Transverse colon (tissue), 4 donors: ENCODE measurements around the gene TMEM255B. TPM values are rescaled to one million over a fixed set of nuclear protein-coding genes. Genes with fewer than 3 reads are reported as not detected.
"Not testable (repeated sequence)": the region's sequence is repeated elsewhere in the genome, so short reads cannot be mapped to it uniquely, and the experiment has no call there.

Experiments used
- DNase-seq: peaks from one replicate; pipeline ENCODE4 v3.0.0-alpha.2; 2019
- H3K27ac ChIP-seq, 4 donors: fragments of 200-600 bp; sonication (generic); 2 replicates each; pipeline ENCODE4 v1.5.1; 2016 to 2018; ENCODE audit warnings: inconsistent platforms in 4 of 4
- H3K27me3 ChIP-seq: fragments of 200-600 bp; sonication (generic); 2 replicates; pipeline ENCODE4 v1.5.1; 2017; ENCODE audit warnings: inconsistent platforms
- H3K36me3 ChIP-seq, 4 donors: fragments of 200-600 bp; sonication (generic); 2 replicates each; pipeline ENCODE4 v1.5.1; 2017 to 2019; ENCODE audit warnings: inconsistent platforms in 4 of 4
- H3K4me1 ChIP-seq, 4 donors: fragments of 200-600 bp; sonication (generic); 2 replicates each; pipeline ENCODE4 v1.5.1; 2017 to 2020; ENCODE audit warnings: inconsistent platforms in 4 of 4
- H3K4me3 ChIP-seq, 4 donors: fragments of 200-600 bp; sonication (generic); 1 replicate in 1 of 4; 2 replicates in 3 of 4; pipeline versions ENCODE4 v1.5.1 to v1.6.1; 2017 to 2019; ENCODE audit warnings: inconsistent platforms in 4 of 4
- H3K9me3 ChIP-seq, 2 donors: fragments of 200-600 bp; sonication (generic); 2 replicates each; pipeline ENCODE4 v1.5.1; 2017 to 2019; ENCODE audit warnings: inconsistent platforms in 2 of 2
- EP300 ChIP-seq: sonication (generic); formaldehyde crosslinking; IDR thresholded peaks from one replicate; pipeline ENCODE4 v1.6.1; 2017; ENCODE audit warnings: antibody characterized with exemption, low read depth
- POLR2A ChIP-seq: fragments of 450-650 bp; IDR thresholded peaks from one replicate; pipeline ENCODE4 v1.6.1; 2016; ENCODE audit warnings: antibody characterized with exemption, mild to moderate bottlenecking, moderate library complexity
- POLR2AphosphoS5 ChIP-seq, 3 donors: sonication (generic); formaldehyde crosslinking; IDR thresholded peaks; one replicate each; pipeline ENCODE4 v1.6.1; 2016; ENCODE audit warnings: antibody characterized with exemption in 3 of 3
- WGBS, 2 donors: methylation state at CpG; one replicate each; pipeline ENCODE4 v1.1.5; 2018; ENCODE audit warnings: low coverage in 1 of 2; 5-methylcytosine and 5-hydroxymethylcytosine counted together
- in situ Hi-C, 4 donors: fragments of 200-750 bp; cut with MboI; loops; one replicate each; pipeline versions ENCODE4 v1.15.0 to v1.15.1; 2017; ENCODE audit warnings: low sequenced_read_pairs in 3 of 4, low pct_ligation_motif_present in 1 of 4, low pct_unique_long_range_greater_than_20kb in 1 of 4
- intact Hi-C: fragments of 100-400 bp; cut with DNase I; formaldehyde crosslinking; loops from one replicate; pipeline ENCODE4 v1.15.1; 2023; ENCODE audit warnings: low total_unique reads
- total RNA-seq, 4 donors: library from RNA; depleted of rRNA; stranded (reverse); fragments of >200 nt; gene quantifications; one replicate each; pipeline ENCODE4 v1.1.0, GENCODE V29; 2016
- TF ChIP-seq, protein P1 (sequence below), 5 experiments: fragments of 200-600 bp in 3 of 5; fragments of 450-650 bp in 2 of 5; sonication (generic) in 3 of 5; IDR thresholded peaks; 1 replicate in 2 of 5; 2 replicates in 3 of 5; pipeline ENCODE4 v1.5.1; 2016 to 2017; ENCODE audit warnings: antibody characterized with exemption in 5 of 5, inconsistent platforms in 3 of 5, mild to moderate bottlenecking in 2 of 5, moderate library complexity in 1 of 5

TMEM255B gene
- total RNA-seq, 4 donors from 2014 or later, result 0.79 to 27.7 (median 9.4) TPM

DNA sequence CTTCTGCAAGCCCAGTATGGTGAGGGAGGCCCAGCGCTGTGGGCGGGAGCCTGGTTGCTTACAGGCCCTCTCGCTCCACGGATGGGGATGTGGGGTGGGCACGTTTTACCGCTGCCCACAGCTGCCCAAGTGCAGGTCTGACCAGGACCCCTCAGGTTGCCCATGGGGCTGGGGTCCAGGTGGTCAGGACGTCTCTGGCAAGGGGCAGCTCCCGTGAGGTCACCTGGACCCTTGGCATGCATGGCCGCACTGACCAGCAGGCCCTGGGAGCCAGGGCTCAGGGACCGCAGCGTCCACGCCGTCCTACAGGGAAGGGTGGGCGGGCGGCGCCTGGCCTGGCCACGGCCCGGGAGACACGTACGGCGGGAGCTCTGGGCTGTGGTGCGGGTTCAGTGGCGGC, 72.0 kb downstream of the TMEM255B start:
- in situ Hi-C loops, result no loop called here
- Histone ChIP-seq H3K27ac (no peak overlapping the region), H3K4me3 (no peak overlapping the region), H3K4me1 (no peaks in the 10 kb centered on the region), H3K36me3 (peaks cover 0 to 13% (median 4%) of the 10 kb centered on the region in 4 donors), H3K27me3 (no peaks in the 10 kb centered on the region), H3K9me3 (no peaks in the 10 kb centered on the region)
- intact Hi-C loops, result no loop called here
- 90 to 96% methylated on average over 4 to 18 of the region's 23 CpGs for WGBS, 2 donors
- no peak for DNase-seq
- TF ChIP-seq, protein P1, sequence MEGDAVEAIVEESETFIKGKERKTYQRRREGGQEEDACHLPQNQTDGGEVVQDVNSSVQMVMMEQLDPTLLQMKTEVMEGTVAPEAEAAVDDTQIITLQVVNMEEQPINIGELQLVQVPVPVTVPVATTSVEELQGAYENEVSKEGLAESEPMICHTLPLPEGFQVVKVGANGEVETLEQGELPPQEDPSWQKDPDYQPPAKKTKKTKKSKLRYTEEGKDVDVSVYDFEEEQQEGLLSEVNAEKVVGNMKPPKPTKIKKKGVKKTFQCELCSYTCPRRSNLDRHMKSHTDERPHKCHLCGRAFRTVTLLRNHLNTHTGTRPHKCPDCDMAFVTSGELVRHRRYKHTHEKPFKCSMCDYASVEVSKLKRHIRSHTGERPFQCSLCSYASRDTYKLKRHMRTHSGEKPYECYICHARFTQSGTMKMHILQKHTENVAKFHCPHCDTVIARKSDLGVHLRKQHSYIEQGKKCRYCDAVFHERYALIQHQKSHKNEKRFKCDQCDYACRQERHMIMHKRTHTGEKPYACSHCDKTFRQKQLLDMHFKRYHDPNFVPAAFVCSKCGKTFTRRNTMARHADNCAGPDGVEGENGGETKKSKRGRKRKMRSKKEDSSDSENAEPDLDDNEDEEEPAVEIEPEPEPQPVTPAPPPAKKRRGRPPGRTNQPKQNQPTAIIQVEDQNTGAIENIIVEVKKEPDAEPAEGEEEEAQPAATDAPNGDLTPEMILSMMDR (IDR thresholded peaks at IDR 0.05), result no peak
- TF ChIP-seq POLR2AphosphoS5 (IDR thresholded peaks at IDR 0.05), result no peak
- no peak for TF ChIP-seq POLR2A
- TF ChIP-seq EP300, result no peak

DNA sequence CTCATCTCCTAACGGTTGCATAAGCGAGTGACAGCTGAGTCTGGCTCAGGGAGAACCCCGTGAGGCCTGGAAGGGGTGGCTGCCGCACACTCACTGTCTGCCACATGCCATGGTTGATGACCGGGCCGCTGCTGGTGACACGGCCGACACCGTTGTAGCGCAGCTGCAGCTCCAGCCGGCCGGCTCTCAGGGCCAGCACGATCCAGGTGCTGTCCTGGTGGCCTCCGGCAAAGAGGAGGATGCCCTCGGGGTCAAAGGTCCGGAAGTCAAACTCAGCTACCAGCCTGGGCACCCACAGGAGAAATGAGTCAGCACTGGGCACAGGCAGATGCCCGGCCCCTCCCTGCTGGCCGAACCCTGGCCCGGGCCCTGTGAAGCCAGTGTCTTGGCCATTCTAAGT, 73.2 kb downstream of the TMEM255B start:
- H3K36me3 ChIP-seq, result peaks cover 0 to 8% (median 4%) of the 10 kb centered on the region in 4 donors
- no peak overlapping the region for H3K4me3 ChIP-seq
- WGBS, 2 donors, result 90% methylated on average over 14 of the region's 19 CpGs; no CpG with 5 or more reads in 1 of the 2 donors
- intact Hi-C loops (no loop called here), in situ Hi-C loops (no loop called here)
- peaks cover 5% of the 10 kb centered on the region in 4 donors for H3K4me1 ChIP-seq
- H3K27ac ChIP-seq, result no peak overlapping the region
- no peaks in the 10 kb centered on the region for H3K9me3 ChIP-seq
- TF ChIP-seq POLR2A (no peak), POLR2AphosphoS5 (IDR thresholded peaks at IDR 0.05) (no peak), EP300 (no peak)
- TF ChIP-seq, protein P1 (IDR thresholded peaks at IDR 0.05), result no peak
- H3K27me3 ChIP-seq, result no peaks in the 10 kb centered on the region
- no peak for DNase-seq

DNA sequence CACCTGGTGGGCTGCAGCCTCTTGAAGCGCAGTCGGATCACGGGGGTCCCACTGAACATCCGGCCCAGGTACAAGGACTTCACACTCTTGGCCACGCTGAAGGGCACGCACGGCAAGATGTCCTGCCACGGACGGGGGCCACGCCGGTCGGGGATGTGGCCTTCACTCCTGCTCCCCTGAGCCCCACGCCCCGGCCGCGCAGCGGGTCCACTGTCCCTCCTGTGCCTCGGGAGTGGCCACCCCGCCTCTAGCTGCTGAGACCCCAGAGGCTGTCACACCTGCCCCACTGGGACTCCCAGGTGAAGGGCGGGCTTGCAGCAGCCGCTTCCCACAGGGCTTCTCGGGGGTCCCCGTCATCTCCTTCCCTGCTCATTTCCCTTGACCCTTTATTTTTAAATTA, 73.6 kb downstream of the TMEM255B start:
- DNase-seq, result no peak
- WGBS, 2 donors, result 94 to 100% methylated on average over 3 to 23 of the region's 23 CpGs
- H3K36me3 ChIP-seq, result peaks cover 0 to 8% (median 3%) of the 10 kb centered on the region in 4 donors
- in situ Hi-C loops (no loop called here), intact Hi-C loops (no loop called here)
- H3K27me3 ChIP-seq, result no peaks in the 10 kb centered on the region
- no peaks in the 10 kb centered on the region for H3K9me3 ChIP-seq
- no peak for TF ChIP-seq EP300
- TF ChIP-seq POLR2AphosphoS5 (IDR thresholded peaks at IDR 0.05), result no peak
- TF ChIP-seq, protein P1 (IDR thresholded peaks at IDR 0.05), result no peak
- TF ChIP-seq POLR2A, result no peak
- H3K4me3 ChIP-seq, result no peak overlapping the region
- no peak overlapping the region for H3K27ac ChIP-seq
- peaks cover 9% of the 10 kb centered on the region in 4 donors for H3K4me1 ChIP-seq

DNA sequence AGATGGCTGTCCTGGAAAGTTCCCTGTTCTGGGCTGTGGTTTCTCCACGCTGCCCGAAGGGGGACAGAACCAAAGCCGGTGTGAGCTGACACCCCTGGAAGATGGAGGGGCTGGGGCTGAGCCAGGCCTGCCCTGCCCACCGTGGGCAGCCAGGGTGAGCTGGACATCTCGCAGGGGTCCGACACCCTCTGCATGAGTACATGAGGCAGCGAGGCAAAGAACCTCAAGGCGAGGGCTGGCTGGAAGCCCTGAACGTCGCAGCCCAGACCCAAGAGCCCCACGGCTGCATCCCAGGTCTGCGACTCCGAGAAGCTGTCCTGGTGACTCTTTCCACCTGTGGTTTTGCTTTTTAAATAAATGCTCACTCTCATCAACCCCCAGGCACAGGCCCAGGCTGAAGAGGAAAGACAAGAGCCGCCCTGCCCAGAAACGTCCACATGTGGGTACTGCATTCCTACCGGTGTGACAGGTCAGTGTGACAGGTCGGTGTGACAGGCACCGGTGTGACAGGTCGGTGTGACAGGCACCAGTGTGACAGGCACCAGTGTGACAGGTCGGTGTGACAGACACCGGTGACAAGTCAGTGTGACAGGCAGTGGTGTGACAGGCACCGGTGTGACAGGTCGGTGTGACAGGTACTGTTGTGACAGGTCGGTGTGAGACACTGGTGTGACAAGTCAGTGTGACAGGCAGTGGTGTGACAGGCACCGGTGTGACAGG, 74.2 kb downstream of the TMEM255B start:
- intact Hi-C loops, result no loop called here
- no peak overlapping the region for H3K27ac ChIP-seq
- no peaks in the 10 kb centered on the region for H3K9me3 ChIP-seq
- TF ChIP-seq POLR2A (no peak), POLR2AphosphoS5 (IDR thresholded peaks at IDR 0.05) (no peak), EP300 (no peak)
- TF ChIP-seq, protein P1 (IDR thresholded peaks at IDR 0.05), result no peak
- H3K36me3 ChIP-seq, result peaks cover 0 to 8% (median 2%) of the 10 kb centered on the region in 4 donors
- WGBS, 2 donors, result 90 to 97% methylated on average over 6 to 25 of the region's 25 CpGs
- peaks cover 14 to 16% (median 15%) of the 10 kb centered on the region in 4 donors for H3K4me1 ChIP-seq
- DNase-seq, result no peak
- no peaks in the 10 kb centered on the region for H3K27me3 ChIP-seq
- in situ Hi-C loops, result no loop called here
- H3K4me3 ChIP-seq, result no peak overlapping the region

DNA sequence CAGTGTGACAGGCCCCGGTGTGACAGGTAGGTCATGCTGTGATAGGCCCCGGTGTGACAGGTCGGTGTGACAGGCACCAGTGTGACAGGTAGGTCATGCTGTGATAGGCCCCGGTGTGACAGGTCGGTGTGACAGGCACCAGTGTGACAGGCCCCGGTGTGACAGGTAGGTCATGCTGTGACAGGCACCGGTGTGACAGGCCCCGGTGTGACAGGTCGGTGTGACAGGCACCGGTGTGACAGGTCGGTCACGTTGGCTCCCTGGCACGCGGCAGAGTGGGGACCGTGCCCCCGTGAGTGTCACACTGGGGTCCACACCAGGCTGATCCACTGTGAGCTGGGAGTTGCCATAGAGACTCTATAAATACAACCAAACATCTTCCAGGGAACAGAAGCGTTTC, 75.0 kb downstream of the TMEM255B start:
- intact Hi-C loops, H3K36me3 ChIP-seq, H3K27ac ChIP-seq, H3K9me3 ChIP-seq, H3K27me3 ChIP-seq, H3K4me3 ChIP-seq, in situ Hi-C loops, DNase-seq: not testable (repeated sequence)
- WGBS, 2 donors, result 95% methylated on average over 17 of the region's 17 CpGs; no CpG with 5 or more reads in 1 of the 2 donors
- peaks cover 21 to 23% (median 23%) of the 10 kb centered on the region in 4 donors for H3K4me1 ChIP-seq
